NCI-H2196 (cell line): ENCODE measurements around the gene IZUMO3.
"Not testable (repeated sequence)": the region's sequence is repeated elsewhere in the genome, so short reads cannot be mapped to it uniquely, and the experiment has no call there.

Source experiments
- DNase-seq: peaks from one replicate; lab custom pipeline; 2025; ENCODE audit not compliant: unreplicated experiment; lab: John Stamatoyannopoulos, UW

IZUMO3 gene, protein sequence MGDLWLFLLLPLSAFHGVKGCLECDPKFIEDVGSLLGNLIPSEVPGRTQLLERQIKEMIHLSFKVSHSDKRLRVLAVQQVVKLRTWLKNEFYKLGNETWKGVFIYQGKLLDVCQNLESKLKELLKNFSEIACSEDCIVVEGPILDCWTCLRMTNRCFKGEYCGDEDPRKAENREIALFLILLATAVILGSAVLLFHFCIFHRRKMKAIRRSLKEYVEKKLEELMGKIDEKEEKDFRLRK

DNA sequence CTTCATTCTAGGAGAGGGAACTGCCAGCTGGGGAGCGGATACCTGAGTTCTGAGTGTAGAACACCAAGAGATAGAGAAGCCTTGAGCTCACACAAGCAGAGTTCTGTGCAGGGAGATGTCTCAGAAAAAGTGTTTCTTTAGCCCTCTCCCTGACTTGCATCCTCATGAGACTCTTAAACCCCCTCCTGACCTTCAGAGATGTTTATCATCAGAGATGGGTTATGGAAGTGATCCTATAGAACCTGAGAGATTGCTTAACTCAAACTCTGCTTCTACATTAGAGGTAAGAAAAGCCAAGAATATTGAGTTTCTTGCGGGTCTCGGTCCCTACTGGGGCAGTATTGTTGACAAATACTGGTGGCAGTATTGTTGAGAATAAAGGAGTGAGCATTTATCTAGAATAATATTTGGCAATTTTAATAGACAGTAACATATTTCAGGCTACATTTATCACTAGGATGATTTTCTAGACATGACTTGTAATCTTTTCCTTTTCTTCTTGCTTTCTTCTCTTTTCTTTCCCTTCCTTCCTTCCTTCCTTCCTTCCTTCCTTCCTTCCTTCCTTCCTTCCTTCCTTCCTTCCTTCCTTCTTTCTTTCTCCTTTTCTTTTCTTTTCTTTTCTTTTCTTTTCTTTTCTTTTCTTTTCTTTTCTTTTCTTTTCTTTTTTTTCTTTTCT lies at the start of gene IZUMO3:
Gene IZUMO3, minus strand, starts transcription at position 51 of the 676 bp plus-strand sequence. CDS start 248 bp downstream, outside the sequence.
- DNase-seq: no peak

DNA sequence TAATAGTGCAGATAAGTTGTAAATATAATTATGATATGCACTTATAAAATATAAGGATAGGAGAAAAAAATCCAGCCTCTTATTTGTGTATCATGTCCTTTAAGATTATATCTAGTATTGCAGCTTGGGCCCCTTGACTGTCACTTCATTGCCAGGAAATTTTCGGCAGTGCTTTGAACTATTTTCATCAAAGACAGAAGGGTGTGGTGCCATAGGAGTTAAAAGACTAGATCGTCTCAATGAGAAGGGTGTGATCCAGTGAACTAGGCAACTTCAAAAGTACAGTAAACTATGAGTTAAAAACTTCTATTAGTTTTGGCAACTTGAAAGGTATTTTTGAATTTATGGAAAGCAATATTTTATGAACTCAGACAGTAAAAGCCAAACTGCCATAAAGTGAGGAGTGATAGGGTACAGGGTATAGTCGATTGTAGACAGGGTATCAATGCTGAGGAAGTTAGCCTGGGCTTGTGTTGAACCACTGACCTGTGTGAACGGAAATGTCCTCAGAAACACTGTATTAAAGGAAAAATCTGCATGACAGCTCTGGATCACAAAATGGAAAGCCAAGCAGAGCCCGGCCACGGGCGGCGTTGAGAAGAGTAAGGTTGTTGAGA lies 48.6 kb upstream of the IZUMO3 start:
- DNase-seq: no peak

DNA sequence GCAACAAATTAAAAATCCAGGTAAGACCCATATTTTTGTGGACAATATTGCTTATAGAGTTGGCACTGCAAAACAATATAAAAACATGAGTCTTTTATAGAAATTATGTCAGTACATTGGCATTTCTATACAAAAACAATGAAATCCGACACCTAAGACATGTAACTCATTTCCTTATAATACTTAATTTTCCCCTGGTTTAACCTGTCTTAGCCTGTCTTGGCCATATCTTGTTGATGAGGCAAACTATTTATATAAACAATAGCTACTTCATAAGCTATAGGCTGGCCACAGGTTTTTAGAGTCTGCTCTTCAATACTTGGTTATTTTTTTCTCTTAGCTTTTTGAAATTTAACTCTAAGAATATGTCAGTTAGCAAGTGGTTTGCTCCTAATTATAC lies 44.7 kb upstream of the IZUMO3 start:
- DNase-seq: no peak

DNA sequence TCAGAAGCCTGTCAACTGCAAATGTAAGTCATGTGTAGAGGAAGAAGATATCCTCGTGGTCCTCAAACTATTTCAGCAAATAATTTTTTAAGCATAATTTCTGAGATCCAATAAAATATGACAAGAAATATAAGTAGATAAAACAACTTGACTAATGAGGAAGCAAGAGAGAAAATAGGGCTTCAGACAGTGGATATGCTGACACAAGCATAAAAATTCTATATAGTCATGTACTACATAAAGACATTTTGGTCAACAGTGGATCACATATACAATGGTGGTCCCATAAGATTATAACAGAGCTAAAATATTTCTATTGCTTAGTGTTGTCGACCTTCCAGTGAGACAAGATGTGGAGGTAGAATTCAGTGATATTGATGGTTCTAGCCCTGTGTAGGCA lies 42.2 kb upstream of the IZUMO3 start:
- no peak for DNase-seq

DNA sequence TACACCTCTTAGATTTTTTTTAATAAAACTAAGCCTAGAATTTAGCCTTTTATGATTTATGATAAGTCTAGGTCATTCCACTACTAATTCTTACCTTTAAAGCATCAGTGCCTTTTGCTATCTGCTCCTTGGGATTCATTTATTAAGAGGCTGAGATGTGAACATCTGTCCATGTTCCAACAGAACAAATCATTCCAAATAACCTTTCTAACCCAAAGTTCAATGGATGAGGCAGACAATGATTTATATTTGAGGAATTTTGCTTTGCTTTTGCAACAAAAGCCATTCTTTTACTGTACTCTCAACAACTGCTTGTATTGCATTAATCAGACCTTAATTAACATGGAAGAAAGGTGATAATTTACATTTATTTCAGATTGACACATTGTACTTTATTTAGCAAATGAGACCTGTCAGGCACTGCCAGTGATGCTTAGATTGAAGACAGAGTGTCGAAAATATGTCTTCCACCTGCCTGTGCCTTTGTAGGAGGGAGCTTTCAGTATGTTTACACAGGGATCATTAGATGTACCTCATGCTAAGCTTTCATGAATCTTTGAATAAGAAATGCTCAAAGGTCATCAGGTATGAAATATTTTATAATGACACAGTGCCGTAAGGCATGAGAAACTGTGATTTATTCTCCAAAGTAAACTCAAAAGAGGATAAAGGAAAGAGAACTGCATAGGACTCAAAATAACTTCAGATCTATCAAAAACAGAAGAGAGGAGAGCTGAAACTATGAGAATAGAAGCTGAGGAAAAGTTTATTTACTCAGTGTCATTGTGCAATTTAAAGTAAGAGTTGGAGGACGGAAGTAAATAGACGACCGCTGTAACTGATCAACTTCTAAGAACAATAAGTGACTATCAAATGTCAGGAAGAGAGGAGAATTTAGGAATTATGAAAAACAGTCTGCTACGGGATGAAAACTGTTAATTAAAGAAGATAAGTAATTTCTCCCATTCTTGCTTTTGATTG lies 36.7 kb upstream of the IZUMO3 start:
- no peak for DNase-seq

DNA sequence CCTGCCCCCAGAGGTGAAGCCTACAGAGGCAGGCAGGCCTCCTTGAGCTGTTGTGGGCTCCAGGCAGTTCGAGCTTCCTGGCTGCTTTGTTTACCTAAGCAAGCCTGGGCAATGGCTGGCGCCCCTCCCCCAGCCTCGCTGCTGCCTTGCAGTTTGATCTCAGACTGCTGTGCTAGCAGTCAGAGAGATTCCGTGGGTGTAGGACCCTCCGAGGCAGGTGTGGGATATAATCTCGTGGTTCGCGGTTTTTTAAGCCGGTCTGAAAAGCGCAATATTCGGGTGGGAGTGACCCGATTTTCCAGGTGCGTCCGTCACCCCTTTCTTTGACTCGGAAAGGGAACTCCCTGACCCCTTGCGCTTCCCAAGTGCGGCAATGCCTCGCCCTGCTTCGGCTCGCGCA lies 34.3 kb upstream of the IZUMO3 start:
- not testable (repeated sequence) for DNase-seq

DNA sequence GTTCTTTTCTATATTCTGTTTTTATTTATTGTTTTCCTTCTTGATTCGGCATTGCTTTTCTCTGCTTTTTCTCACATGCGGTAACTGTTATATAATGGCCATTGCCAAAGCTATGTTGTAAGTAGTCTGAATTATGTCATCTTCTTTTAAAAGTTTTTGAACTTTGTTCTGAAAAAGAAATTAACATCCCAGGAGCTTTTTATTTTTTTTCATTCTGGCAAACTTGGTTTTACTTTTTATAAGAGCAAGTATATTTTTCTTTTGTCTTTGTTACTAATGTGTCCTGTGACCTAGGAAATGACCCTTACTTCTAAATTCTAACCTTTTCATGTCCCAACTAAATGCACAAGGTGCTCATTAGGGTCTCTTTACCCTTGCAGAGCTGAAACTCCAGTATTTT lies 26.7 kb upstream of the IZUMO3 start:
- no peak for DNase-seq

DNA sequence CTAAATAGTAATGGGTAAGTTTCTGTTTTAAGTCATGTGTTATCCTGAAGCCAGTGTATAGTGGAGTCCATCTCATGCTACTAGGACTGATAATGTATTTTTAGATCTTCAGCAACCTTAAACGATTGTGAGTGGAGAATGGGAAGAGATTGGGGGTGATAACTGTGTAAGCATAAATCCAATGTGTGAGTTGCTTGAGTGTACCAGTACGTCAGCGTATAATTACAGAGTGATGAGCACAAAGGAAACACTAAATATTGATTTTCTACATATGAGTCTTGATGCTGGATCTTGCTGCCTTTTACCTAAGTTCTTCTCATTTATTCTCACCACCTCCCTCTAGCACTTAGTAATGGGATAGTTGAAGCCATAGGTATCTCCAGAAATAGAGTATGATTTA lies 16.3 kb upstream of the IZUMO3 start:
- no peak for DNase-seq

DNA sequence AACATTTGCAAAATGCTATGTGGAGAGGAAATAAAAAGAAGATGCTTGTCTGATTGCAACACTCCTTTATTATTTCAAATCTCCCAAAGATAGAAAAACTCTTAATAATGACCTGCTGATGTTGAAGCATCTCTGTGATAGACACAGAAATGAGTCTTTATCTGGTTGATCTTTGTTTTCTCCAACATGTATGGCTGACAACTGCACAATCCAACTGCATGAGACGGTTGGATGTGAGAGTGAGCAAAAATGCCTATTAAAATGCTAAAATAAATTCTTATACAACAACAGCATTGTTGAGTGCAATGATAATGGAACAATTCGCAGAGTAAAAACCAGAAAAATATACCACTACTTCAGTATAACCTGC lies 7.5 kb upstream of the IZUMO3 start:
- no peak for DNase-seq

DNA sequence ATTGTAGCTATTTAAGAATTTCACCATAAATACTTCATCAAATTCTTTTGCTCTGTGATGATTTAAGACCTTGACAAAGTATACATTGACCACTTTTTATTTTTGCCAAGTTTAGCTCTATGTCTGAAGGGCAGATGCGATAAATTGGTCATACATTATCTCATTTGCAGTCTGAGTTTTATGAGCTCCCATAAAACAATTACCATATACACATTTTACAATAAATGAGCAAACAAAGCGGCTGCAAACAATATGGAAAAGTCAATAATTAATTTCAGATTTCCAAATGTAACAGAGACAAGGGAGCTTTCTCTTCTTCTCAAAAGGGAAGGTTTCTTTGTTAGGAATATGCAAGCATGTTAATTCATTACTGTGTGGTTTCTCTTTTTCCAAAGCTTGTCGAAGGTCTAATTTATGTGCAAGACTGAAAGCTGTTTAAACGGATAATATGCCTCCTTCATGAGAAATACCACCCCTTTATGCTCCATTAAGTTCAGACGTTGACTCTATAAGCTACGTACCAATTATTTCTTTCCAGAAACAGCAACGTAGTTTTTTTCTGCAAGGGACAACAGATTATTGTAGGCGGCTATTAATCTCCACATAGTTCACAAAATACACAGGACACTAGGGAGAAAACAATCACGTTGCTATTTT lies 7.0 kb upstream of the IZUMO3 start:
- no peak for DNase-seq

DNA sequence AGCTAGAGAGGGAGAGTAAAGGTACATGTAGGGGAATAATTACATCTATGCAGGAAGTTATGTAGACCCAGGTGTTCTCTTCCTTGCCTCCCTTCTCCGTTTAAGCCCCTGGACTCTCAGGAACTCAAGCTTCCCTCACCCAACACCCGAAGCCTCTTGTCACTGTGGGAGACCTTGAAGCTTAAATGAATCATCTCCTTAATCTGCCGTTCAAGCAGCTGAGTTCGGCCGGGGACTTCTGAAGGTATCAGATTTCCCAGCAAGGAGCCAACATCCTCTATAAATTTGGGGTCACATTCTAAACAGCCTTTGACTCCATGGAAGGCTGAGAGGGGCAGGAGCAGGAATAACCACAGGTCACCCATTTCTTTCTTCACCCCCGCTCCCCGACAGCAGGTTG lies 412 bp downstream of the IZUMO3 start:
- DNase-seq: no peak

DNA sequence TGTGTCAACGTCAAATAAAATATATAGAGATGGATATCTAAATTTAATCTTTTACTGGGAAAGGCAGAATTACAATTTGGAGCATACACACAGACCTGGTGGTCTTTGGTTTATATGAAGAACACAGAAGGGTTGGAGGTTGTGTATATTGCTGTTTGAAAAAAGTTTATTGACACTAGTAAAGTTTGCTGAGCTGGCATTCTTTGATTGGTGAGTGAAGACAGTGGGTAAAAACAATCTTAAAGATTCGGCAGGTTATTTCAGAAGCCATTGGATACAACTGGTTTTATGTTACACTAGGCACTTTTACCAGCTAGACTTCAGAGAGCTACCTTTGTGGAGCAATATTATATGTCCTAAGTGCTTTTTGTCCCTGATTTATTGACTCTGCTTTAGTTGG lies 27.2 kb downstream of the IZUMO3 start:
- no peak for DNase-seq

DNA sequence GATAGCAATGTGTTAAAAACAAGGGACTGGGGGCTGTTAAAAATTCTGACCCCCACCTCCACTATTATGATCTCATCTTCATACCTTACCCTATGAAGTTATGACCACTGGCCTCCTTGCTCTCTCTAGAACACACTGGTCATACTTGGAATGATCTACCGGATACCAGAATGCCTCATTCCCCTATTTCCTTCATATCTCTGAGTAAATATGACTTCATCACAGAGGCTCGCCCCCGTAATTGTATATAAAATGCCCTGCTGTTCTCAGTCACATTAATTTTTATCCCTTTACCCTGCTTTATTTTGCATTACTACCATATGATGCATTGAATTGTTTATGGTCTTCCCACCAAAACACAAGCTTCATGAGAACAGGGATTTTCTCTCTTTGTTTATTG lies 29.2 kb downstream of the IZUMO3 start:
- DNase-seq: no peak

DNA sequence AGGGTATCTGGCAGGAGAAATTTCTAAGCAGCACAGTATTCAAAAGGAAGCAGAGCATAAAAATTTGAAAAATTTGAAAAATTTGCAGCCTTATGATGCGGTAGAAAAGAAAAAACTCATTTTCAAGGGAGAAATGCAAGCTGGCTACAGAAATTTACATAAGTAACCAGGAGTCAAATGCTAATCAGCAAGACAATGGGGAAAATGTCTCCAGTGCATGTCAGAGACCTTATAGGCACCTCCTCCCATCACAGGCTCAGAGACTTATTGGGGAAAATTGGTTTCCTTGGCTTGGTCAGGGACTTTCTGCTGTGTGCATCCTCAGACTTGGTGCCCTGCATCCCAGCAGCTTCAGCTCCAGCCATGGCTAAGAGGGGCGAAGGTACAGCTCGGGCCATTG lies 35.8 kb downstream of the IZUMO3 start:
- no peak for DNase-seq

DNA sequence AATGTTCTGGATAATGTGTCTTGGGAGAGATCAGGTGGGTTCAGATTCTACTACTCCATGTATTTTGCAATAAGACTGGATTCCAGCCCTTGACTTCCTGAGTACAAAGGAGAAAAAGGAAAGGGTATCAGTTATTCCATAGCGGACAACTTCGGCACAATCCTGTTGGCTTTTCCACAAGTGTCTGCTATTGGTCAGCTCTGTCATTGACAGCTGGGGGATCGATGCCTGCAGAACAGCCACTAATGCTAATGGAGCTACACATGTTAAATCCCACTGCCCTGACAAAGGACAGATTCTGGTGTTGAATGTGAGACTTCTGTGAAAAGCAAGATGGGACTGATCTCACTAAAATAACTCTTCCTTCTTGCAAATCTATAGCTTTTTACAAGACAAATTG lies 41.2 kb downstream of the IZUMO3 start:
- DNase-seq: no peak

DNA sequence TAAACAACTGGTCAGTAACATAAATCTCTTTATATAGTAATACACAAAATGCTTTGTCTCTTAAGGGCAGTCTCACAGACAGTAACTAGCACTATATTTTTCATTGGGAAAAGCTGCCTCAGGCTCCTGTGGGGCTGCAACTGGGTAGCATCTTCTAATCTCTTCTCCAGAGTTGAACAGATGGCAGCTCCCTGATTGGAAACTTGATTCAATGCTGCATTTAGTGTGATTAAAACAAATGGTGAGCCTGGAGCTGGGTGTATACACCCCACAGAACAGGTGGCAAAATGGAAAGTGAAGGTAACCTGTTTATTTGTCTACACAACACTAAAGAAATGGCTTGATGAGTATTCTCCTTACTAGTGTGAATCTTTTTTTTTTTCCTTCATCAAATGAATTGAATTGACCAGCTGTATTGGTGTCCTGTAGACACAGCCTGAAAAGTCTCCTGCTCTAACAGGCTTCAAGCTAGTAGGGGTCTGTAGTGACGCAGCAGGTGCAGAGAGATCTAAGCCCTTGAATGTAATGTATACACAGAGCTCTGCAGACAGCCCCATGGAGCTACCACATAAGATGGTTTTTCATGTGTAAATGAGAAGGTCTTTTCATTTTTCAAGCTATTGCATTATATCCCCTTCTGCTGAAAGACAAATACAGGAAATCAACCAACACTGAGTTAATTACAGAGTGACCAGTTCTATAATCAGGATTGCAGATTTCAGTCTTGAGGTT lies 43.3 kb downstream of the IZUMO3 start:
- no peak for DNase-seq

DNA sequence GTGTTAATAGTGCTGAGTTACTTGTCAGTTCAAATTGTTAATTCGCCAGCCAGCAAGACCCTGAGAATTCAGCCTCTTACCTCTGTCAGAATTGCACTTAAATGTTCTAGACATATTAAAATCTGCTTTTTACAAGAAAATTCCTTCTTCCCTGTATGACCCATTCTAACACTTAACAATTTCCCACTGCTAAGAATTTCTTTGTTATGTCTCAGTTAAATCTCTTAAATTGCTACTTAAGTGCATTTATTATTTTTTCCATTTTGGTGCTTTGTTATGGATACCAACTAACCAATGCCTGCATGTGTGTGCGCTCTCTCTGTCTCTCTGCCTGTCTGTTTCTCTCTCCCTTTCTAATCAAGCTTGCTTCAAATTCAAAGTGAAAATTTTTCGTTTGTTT lies 44.9 kb downstream of the IZUMO3 start:
- DNase-seq: no peak

DNA sequence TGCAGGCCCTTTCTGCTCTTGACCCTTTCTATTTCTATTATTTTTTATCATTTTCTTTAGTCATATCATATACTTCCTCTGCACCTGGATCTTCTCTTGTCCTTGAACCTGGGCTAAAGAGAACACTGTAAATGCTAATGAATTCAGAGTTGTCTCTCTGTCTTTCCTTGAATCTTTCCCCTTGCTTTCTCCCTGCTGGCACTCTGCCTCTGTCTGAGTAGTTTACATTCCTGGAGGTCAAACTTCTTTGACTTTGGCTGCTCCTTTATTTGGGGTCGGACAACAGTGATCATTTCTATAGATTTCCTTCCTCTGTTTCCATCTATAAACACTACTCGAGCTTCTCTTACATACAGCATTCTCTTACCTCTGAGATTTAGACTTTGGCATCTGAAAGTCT lies 47.1 kb downstream of the IZUMO3 start:
- DNase-seq: no peak

DNA sequence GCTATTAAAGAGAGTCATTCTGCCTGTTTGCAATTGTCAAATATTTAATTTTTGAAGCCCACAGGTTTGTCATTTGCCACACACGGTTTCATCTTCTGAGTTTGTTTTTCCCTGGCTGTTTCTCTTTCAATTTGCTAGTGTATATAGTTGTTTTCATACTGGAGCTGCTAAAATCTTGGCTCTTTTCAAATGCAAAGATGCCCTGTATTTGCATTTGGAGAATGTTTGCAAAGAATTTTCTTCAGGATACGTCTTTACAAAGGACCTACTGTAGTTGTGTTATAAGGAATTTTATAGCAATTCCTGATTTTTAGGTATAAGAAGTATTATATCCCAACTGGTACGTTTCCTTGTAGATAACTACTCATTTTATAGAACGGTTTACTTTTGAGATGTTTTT lies 48.0 kb downstream of the IZUMO3 start:
- DNase-seq: no peak
